Forelimb muscle (tissue), 1 donor: Measurements from ENCODE around the gene OR52N2. TPM values are rescaled to one million over a fixed set of nuclear protein-coding genes. Genes with fewer than 3 reads are reported as not detected.

Experiments
- DNase-seq: peaks from one replicate; pipeline ENCODE4 v3.0.0-alpha.2; 2013; ENCODE audit warnings: low read depth
- polyA plus RNA-seq: library from polyadenylated mRNA; unstranded; fragments of 120-200 nt; gene quantifications from one replicate; pipeline ENCODE4 v1.2.1, GENCODE V29; 2013; ENCODE audit not compliant: insufficient read length

Gene OR52N2
- polyA plus RNA-seq: not detected

- peak; percentile 40 for DNase-seq
Measured at GRCh38 chr11:5808500-5809121, at the start of gene OR52N2. Gene OR52N2, plus strand, starts transcription at chr11:5808924. Its CDS starts 11,412 bp downstream, at chr11:5820336.

GRCh38 chr11:5767056-5767455 is 41.7 kb upstream of the OR52N2 start:
- no peak for DNase-seq

GRCh38 chr11:5783255-5783654 is 25.5 kb upstream of the OR52N2 start, which contains the start of gene OR52N5:
Gene OR52N5, minus strand, starts transcription at chr11:5783355. Its CDS starts 4,721 bp downstream, at chr11:5778634.
- DNase-seq: no peak

GRCh38 chr11:5791165-5791564 is 17.6 kb upstream of the OR52N2 start, which contains the start of gene OR52N1:
Gene OR52N1, minus strand, starts transcription at chr11:5791265. Its CDS starts 2,449 bp downstream, at chr11:5788816.
- DNase-seq: no peak

- DNase-seq: no peak
Measured at GRCh38 chr11:5796541-5796940, 12.2 kb upstream of the OR52N2 start.

- DNase-seq: no peak
Measured at GRCh38 chr11:5803982-5804381, 4.7 kb upstream of the OR52N2 start.

- no peak for DNase-seq
Measured at GRCh38 chr11:5807580-5807979, 1.1 kb upstream of the OR52N2 start.

- no peak for DNase-seq
Measured at GRCh38 chr11:5809122-5809519, 397 bp downstream of the OR52N2 start.

GRCh38 chr11:5809905-5810795 is 1.4 kb downstream of the OR52N2 start:
- no peak for DNase-seq

- DNase-seq: no peak
Measured at GRCh38 chr11:5815534-5815933, 6.8 kb downstream of the OR52N2 start.

GRCh38 chr11:5818245-5818886 is 9.6 kb downstream of the OR52N2 start:
- DNase-seq: no peak

- DNase-seq: no peak
Measured at GRCh38 chr11:5831196-5831829, 22.6 kb downstream of the OR52N2 start.

- DNase-seq: no peak
Measured at GRCh38 chr11:5833446-5833845, 24.7 kb downstream of the OR52N2 start.

GRCh38 chr11:5837695-5838094 is 29.0 kb downstream of the OR52N2 start:
- no peak for DNase-seq

GRCh38 chr11:5841797-5842196 is 33.1 kb downstream of the OR52N2 start, which contains the start of gene OR52E6:
Gene OR52E6, minus strand, starts transcription at chr11:5841897. Its CDS starts 0 bp downstream, at chr11:5841897.
- no peak for DNase-seq

GRCh38 chr11:5846701-5847100 is 38.0 kb downstream of the OR52N2 start:
- DNase-seq: no peak

GRCh38 chr11:5847711-5848110 is 39.0 kb downstream of the OR52N2 start:
- DNase-seq: no peak

GRCh38 chr11:5851002-5851401 is 42.3 kb downstream of the OR52N2 start:
- no peak for DNase-seq

- no peak for DNase-seq
Measured at GRCh38 chr11:5857590-5857989, 48.9 kb downstream of the OR52N2 start, which contains the start of gene OR52E8. Gene OR52E8, minus strand, starts transcription at chr11:5857690. Its CDS starts 0 bp downstream, at chr11:5857690.

- DNase-seq: no peak
Measured at GRCh38 chr11:5865826-5866225, 57.1 kb downstream of the OR52N2 start.
